GM18526 (cell line): ENCODE results near the gene NTM.

ENCODE experiments used
- POLR2A ChIP-seq: IDR thresholded peaks from 3 replicates; pipeline ENCODE4 v1.6.1; 2011; ENCODE audit not compliant: insufficient read length; ENCODE audit errors: extremely low read depth

NTM gene

GRCh38 chr11:131802440-131803115, 432.2 kb downstream of the NTM start:
- TF ChIP-seq POLR2A: no peak

GRCh38 chr11:131807876-131808275, 437.5 kb downstream of the NTM start:
- no peak for TF ChIP-seq POLR2A

- TF ChIP-seq POLR2A: no peak
Observed at GRCh38 chr11:131808470-131808869, 438.1 kb downstream of the NTM start.

- TF ChIP-seq POLR2A: no peak
Observed at GRCh38 chr11:131809203-131809918, 438.9 kb downstream of the NTM start.

GRCh38 chr11:131810541-131810940, 440.1 kb downstream of the NTM start:
- TF ChIP-seq POLR2A: no peak

- no peak for TF ChIP-seq POLR2A
Observed at GRCh38 chr11:131811383-131811782, 441.0 kb downstream of the NTM start.

- TF ChIP-seq POLR2A: no peak
Observed at GRCh38 chr11:131814108-131814507, 443.7 kb downstream of the NTM start.

GRCh38 chr11:131815590-131815989, 445.2 kb downstream of the NTM start:
- no peak for TF ChIP-seq POLR2A

- TF ChIP-seq POLR2A: no peak
Observed at GRCh38 chr11:131816051-131816450, 445.6 kb downstream of the NTM start.

GRCh38 chr11:131817687-131818188, 447.3 kb downstream of the NTM start:
- no peak for TF ChIP-seq POLR2A

GRCh38 chr11:131819865-131820264, 449.4 kb downstream of the NTM start:
- no peak for TF ChIP-seq POLR2A

GRCh38 chr11:131822506-131822905, 452.1 kb downstream of the NTM start:
- TF ChIP-seq POLR2A: no peak

- no peak for TF ChIP-seq POLR2A
Observed at GRCh38 chr11:131823772-131824171, 453.4 kb downstream of the NTM start.

- TF ChIP-seq POLR2A: no peak
Observed at GRCh38 chr11:131824771-131825170, 454.4 kb downstream of the NTM start.

- no peak for TF ChIP-seq POLR2A
Observed at GRCh38 chr11:131827430-131827829, 457.0 kb downstream of the NTM start.

- TF ChIP-seq POLR2A: no peak
Observed at GRCh38 chr11:131829725-131830124, 459.3 kb downstream of the NTM start.
